ENCODE data around the gene ARID3B. TPM values are rescaled to one million over a fixed set of nuclear protein-coding genes. Genes with fewer than 3 reads are reported as not detected.

ARID3B gene
- total and polyA plus RNA-seq, 2 of the 13 experiments (the other 11 are each of a cell fraction or from before 2014, with no cell fraction given) = 5.3 to 12.8 TPM

DNA sequence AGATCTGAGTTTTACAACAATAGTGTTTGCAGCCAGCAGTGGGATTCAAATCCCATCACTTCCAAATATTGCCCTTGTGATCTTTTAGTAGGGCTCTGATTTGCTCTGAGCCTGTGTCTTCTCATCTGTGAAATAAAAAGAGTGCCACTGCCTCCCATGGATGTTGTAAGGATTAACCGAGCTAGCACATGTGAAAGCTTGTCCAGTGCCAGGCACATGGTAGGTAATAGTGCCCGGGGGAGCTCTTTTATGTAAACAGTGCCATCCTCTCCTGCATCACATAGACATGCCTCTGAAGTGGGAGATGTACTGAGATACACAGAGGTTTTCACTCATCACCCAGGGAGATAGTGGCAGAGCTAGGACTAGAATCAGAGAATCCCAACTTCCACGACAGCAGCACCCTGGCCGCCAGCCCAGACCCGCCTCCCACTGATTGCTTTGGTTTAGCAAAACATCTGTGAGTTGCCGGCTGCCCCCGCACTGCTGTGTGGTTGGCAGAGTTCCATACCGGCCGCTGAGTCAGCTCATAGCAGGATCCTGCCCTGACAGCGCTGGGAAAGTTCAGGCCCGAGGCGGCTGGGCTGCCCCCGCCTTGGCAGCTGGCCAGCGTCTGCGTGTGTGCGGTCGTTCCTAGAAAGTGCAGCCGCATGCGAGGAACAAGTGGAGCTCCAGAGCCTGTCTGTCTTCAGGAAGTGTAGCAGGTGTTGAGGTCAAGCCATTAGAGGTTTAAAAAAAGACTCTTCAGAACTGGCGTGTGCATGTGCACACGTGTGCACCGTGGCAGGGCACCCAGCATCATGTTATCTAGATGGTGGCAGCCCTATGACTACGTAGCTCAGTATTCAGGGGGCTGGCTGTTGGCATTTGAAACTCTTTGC lies 5.0 kb downstream of the ARID3B start (continued):
- TF ChIP-seq MTERF4 (CRISPR knock-in tag; IDR thresholded peaks at IDR 0.05) (0 out of 2 replicates have a peak, but pooled peaks have one; percentile 34), MXD3 (CRISPR knock-in tag; IDR thresholded peaks at IDR 0.05) (peak; percentile 43; the same call in 1 of the 2 replicates), ZBTB7B (CRISPR knock-in tag; IDR thresholded peaks at IDR 0.05) (peak; percentile 88; the same call in 1 of the 2 replicates), ZNF232 (CRISPR knock-in tag; IDR thresholded peaks at IDR 0.05; ENCODE audit: borderline replicate concordance) (peak; percentile 26; the same call in 1 of the 2 replicates), THAP8 (CRISPR knock-in tag; IDR thresholded peaks at IDR 0.05; ENCODE audit: borderline replicate concordance) (no peak), ZNF367 (CRISPR knock-in tag; IDR thresholded peaks at IDR 0.05; ENCODE audit: borderline replicate concordance) (no peak), NONO (IDR thresholded peaks at IDR 0.05) (no peak), NONO (CRISPR knock-in tag; conservative IDR thresholded peaks at IDR 0.05) (peak; percentile 84), DR1 (CRISPR knock-in tag; IDR thresholded peaks at IDR 0.05) (0 out of 2 replicates have a peak, but pooled peaks have one; percentile 22), ZNF547 (CRISPR knock-in tag; IDR thresholded peaks at IDR 0.05) (no peak), HIVEP1 (CRISPR knock-in tag; IDR thresholded peaks at IDR 0.05) (peak; percentile 99), MLXIP (CRISPR knock-in tag; IDR thresholded peaks at IDR 0.05; ENCODE audit: borderline replicate concordance) (no peak), ZNF75D (CRISPR knock-in tag; IDR thresholded peaks at IDR 0.05; ENCODE audit: borderline replicate concordance) (no peak), E2F1 (CRISPR knock-in tag; IDR thresholded peaks at IDR 0.05) (0 out of 2 replicates have a peak, but pooled peaks have one; percentile 53)
- TF ChIP-seq, protein P1, sequence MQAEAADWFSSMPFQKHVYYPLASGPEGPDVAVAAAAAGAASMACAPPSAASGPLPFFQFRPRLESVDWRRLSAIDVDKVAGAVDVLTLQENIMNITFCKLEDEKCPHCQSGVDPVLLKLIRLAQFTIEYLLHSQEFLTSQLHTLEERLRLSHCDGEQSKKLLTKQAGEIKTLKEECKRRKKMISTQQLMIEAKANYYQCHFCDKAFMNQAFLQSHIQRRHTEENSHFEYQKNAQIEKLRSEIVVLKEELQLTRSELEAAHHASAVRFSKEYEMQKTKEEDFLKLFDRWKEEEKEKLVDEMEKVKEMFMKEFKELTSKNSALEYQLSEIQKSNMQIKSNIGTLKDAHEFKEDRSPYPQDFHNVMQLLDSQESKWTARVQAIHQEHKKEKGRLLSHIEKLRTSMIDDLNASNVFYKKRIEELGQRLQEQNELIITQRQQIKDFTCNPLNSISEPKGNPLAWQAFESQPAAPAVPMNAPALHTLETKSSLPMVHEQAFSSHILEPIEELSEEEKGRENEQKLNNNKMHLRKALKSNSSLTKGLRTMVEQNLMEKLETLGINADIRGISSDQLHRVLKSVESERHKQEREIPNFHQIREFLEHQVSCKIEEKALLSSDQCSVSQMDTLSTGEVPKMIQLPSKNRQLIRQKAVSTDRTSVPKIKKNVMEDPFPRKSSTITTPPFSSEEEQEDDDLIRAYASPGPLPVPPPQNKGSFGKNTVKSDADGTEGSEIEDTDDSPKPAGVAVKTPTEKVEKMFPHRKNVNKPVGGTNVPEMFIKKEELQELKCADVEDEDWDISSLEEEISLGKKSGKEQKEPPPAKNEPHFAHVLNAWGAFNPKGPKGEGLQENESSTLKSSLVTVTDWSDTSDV (CRISPR knock-in tag; IDR thresholded peaks at IDR 0.05) = no peak
- TF ChIP-seq, protein P2, sequence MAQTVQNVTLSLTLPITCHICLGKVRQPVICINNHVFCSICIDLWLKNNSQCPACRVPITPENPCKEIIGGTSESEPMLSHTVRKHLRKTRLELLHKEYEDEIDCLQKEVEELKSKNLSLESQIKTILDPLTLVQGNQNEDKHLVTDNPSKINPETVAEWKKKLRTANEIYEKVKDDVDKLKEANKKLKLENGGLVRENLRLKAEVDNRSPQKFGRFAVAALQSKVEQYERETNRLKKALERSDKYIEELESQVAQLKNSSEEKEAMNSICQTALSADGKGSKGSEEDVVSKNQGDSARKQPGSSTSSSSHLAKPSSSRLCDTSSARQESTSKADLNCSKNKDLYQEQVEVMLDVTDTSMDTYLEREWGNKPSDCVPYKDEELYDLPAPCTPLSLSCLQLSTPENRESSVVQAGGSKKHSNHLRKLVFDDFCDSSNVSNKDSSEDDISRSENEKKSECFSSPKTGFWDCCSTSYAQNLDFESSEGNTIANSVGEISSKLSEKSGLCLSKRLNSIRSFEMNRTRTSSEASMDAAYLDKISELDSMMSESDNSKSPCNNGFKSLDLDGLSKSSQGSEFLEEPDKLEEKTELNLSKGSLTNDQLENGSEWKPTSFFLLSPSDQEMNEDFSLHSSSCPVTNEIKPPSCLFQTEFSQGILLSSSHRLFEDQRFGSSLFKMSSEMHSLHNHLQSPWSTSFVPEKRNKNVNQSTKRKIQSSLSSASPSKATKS (CRISPR knock-in tag; IDR thresholded peaks at IDR 0.05) = no peak

Measured in HepG2 (cell line).